Mucosa of rectum (tissue), 2 donors: ENCODE results near the gene ZNF586.
"Not testable (repeated sequence)": the region's sequence is repeated elsewhere in the genome, so short reads cannot be mapped to it uniquely, and the experiment has no call there.

Experiments
- H3K27ac ChIP-seq, 2 donors: one replicate each; pipeline ENCODE4 v1.7.0; 2013; ENCODE audit warnings: inconsistent platforms in 2 of 2, low read depth in 2 of 2, low read length in 2 of 2
- H3K27me3 ChIP-seq, 2 donors: one replicate each; pipeline ENCODE4 v1.7.0; 2013; ENCODE audit warnings: low read length in 2 of 2; ENCODE audit not compliant: control insufficient read depth in 2 of 2, insufficient read depth in 2 of 2
- H3K36me3 ChIP-seq, 2 donors: one replicate each; pipeline ENCODE4 v1.7.0; 2013; ENCODE audit warnings: low read length in 2 of 2; ENCODE audit not compliant: control insufficient read depth in 2 of 2, insufficient read depth in 2 of 2
- H3K4me1 ChIP-seq, 2 donors: one replicate each; pipeline ENCODE4 v1.7.0; 2013; ENCODE audit warnings: low read length in 2 of 2, mild to moderate bottlenecking in 1 of 2; ENCODE audit not compliant: control insufficient read depth in 2 of 2, insufficient read depth in 2 of 2
- H3K4me3 ChIP-seq, 2 donors: one replicate each; pipeline ENCODE4 v1.7.0; 2013; ENCODE audit warnings: low read length in 2 of 2
- H3K9ac ChIP-seq, 2 donors: one replicate each; pipeline ENCODE4 v1.7.0; 2013; ENCODE audit warnings: low read length in 2 of 2, low read depth in 1 of 2, mild to moderate bottlenecking in 1 of 2
- H3K9me3 ChIP-seq, 2 donors: one replicate each; pipeline ENCODE4 v1.7.0; 2013; ENCODE audit warnings: low read length in 2 of 2; ENCODE audit not compliant: control insufficient read depth in 2 of 2
- donor health status: healthy.
- donor health status: Normal muscosa, but diverticular disease.

ZNF586 gene

DNA sequence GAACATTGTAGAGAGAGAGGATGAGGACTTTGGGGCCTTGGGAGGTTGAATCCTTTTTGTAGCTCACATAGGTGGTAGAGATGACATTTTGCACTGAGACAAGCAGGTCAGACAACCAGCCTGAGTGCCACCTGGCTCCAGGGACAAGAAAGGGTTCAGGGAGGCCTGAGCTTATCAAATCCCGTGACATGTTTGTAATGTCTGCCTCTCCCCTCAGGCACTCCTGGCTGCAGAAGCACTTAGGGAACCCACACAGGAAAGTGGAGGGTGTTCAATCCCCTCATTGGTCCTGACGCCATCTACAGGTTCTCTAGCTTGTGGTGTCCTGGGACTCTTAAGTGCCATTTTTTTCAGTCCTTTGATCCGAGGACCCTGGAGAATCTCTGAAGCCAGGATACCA, 51.6 kb downstream of the ZNF586 start:
- H3K27me3 ChIP-seq, H3K9me3 ChIP-seq, H3K36me3 ChIP-seq, H3K27ac ChIP-seq, H3K9ac ChIP-seq: not testable (repeated sequence)
- Histone ChIP-seq H3K4me1 (peaks cover 19 to 24% of the 10 kb centered on the region in 2 donors), H3K4me3 (peak overlapping the region; percentile 92 to 97)

DNA sequence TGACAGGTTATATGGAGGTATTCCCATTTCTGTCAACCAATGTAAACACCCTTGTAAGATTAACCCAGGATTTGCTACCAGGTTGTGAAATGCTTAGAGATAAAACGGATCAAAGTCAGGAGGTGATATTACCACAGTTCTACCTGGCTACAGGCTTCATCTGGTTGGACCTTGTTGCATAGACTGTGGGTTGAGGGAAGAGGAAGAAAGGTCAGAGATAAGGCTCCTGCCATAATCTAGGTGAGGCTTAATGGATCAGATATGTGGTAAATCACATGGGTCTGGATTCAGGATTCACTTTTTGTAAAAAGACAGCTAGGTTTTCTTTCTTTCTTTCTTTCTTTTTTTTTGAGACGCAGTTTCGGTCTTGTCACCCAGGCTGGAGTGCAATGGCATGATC, 52.0 kb downstream of the ZNF586 start:
- H3K9me3 ChIP-seq, H3K36me3 ChIP-seq, H3K27me3 ChIP-seq, H3K9ac ChIP-seq, H3K4me3 ChIP-seq, H3K27ac ChIP-seq: not testable (repeated sequence)
- H3K4me1 ChIP-seq: peaks cover 19 to 27% of the 10 kb centered on the region in 2 donors

DNA sequence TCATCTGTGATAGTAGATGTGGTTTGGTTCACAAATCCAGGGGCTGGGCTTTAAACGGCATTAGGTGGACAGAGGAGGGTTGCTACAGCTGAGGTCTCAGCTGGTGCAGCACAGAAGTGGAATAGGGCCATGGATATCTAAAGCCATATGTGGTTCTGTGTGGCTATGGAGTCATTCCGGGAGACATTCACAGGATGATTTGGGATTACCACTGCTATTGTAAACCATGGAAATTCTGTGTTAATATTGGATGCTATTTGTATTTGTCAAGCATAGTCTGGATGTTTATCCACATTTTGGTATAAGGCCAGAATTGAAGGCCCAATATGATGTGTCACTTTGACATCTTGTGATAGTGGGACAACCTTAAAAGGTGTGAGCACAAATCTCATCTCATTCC, 53.7 kb downstream of the ZNF586 start:
- H3K27ac ChIP-seq: peak overlapping the region in 1 of 2 donors; percentile 23
- not testable (repeated sequence) for H3K36me3 ChIP-seq, H3K9ac ChIP-seq

GRCh38 chr19:57823608-57824007, 54.1 kb downstream of the ZNF586 start:
- Histone ChIP-seq H3K27ac (peak overlapping the region in 1 of 2 donors; percentile 23), H3K4me3 (peak overlapping the region in 1 of 2 donors; percentile 13), H3K4me1 (peaks cover 19 to 27% of the 10 kb centered on the region in 2 donors)
- H3K9me3 ChIP-seq, H3K27me3 ChIP-seq, H3K9ac ChIP-seq, H3K36me3 ChIP-seq: not testable (repeated sequence)

More for the DNA sequence above, 53.7 kb downstream of the ZNF586 start:
- H3K27me3 ChIP-seq, H3K4me3 ChIP-seq, H3K9me3 ChIP-seq: not testable (repeated sequence)
- H3K4me1 ChIP-seq: peaks cover 19 to 27% of the 10 kb centered on the region in 2 donors

DNA sequence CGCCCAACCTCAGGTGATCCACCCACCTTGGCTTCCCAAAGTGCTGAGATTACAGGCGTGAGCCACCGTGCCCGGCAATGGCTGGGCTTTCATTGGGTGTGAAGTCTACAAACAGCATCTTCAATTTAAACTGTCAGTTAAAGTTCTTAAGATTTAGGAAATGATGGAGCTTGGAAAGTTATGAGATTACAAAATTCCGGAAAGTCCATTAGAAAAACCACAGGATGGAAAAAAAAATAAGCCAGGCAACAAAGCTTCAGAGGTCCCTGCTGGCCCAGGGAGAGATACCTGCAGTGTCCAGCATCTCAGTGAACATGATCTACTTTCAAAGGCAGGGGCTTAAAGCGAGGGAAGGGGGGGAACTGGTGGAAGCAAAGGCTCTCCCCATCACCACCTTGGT, 56.0 kb downstream of the ZNF586 start:
- no peak overlapping the region for H3K4me3 ChIP-seq
- H3K9ac ChIP-seq: no peak overlapping the region
- H3K36me3 ChIP-seq: no peaks in the 10 kb centered on the region
- H3K4me1 ChIP-seq: peaks cover 16 to 21% of the 10 kb centered on the region in 2 donors
- no peaks in the 10 kb centered on the region for H3K27me3 ChIP-seq
- H3K27ac ChIP-seq: no peak overlapping the region
- H3K9me3 ChIP-seq: no peaks in the 10 kb centered on the region

DNA sequence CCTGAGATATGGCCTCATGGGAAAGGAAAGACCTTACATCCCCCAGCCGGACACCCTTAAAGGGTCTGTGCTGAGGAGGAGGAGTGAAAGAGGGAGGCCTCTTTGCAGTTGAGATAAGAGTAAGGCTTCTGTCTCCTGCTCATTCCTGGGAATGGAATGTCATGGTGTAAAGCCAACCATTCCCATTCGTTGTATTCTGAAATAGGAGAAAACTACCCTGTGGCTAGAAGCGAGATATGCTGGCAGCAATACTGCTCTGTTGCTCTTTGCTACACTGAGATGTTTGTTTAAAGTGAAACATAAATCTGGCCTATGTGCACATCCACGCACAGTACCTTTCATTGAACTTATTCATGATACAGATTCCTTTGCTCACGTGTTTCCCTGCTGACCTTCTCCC, 59.8 kb downstream of the ZNF586 start:
- Histone ChIP-seq H3K4me1 (peaks cover 3 to 8% of the 10 kb centered on the region in 2 donors), H3K27me3 (no peaks in the 10 kb centered on the region), H3K9me3 (no peaks in the 10 kb centered on the region), H3K4me3 (no peak overlapping the region), H3K27ac (no peak overlapping the region), H3K9ac (no peak overlapping the region), H3K36me3 (no peaks in the 10 kb centered on the region)

GRCh38 chr19:57830071-57830602, 60.7 kb downstream of the ZNF586 start, which contains the start of gene ZNF587B:
Gene ZNF587B, plus strand, starts transcription at chr19:57830299. Its CDS starts 230 bp downstream, at chr19:57830529.
- Histone ChIP-seq H3K9ac (no peak within 1 kb of the TSS), H3K9me3 (no peaks in the 10 kb centered on the region), H3K36me3 (no peaks in the 10 kb centered on the region), H3K4me1 (peaks cover 0 to 3% of the 10 kb centered on the region in 2 donors), H3K27ac (no peak within 1 kb of the TSS), H3K4me3 (peak within 1 kb of the TSS; percentile 32 to 40), H3K27me3 (no peaks in the 10 kb centered on the region)
